Measurements from ENCODE around the gene CDON. TPM values are rescaled to one million over a fixed set of nuclear protein-coding genes. Genes with fewer than 3 reads are reported as not detected.
"Not testable (repeated sequence)": the region's sequence is repeated elsewhere in the genome, so short reads cannot be mapped to it uniquely, and the experiment has no call there.

CDON gene
- total RNA-seq, 2 donors from 2014 or later: 11.2 to 31.3 TPM

DNA sequence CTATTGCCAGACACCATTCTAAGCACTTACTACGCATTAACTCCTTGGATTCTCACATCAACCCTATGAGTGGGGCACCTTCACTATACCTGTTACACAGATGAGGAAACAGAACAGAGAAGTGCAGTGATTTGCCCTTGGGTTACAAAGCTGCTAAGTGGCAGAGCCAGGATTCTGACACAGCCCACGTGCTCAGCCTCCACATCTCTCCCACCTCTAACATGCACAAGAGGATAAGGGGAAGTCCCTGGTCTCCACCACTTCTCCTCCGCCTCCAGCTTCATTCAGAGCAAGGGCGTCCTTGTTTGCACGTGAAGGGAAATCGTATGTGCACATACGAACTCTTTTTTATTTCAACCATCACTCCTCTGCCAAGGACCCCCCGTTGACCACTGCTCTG lies 53.7 kb downstream of the CDON start:
- intact Hi-C loops (cut with DNase I): no loop called here
- DNase-seq (ENCODE audit: low spot score): no peak

DNA sequence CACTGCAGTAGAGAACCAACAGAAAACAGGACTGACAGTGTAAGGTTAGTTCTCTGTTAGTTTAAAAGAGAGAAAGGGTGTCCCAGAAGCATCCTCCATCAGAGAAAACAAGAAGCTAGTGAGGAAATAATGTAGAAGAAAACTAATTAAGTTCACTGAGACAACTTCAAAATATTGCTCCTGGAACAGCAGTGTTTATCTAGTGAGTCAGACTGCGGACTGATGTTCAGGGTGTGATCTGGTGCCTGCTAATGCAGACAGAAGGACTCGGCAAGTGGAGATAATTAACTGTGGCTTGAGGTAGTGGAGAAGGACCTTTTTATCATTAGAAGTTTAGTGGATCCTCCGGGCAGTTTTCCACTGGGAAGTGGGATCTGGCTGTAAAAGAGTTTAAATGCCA lies 55.4 kb downstream of the CDON start:
- no peak for DNase-seq (ENCODE audit: low spot score)
- intact Hi-C loops (cut with DNase I): no loop called here

DNA sequence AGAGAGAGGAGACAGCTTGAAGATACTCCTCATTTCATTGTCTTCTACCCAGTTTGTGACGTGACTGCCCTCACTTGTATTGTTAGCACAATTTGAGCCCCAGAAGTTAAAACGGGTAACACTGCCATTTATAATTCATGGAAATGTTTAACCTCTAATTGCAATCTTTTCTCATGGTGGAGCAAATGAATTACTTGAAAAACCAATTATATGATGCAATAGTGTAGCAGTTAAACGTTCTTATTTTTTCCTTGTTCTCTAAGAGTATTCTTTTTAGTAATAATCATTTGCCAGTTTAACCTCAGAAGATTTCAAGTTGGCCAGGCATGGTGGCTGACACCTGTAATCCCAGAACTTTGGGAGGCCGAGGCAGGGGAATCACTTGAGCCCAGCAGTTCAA lies 56.6 kb downstream of the CDON start:
- intact Hi-C loops (cut with DNase I): loop anchor here in 1 of 2 donors (1.0 kb wide), 1 partner anchor 19 kb away; no protein-coding TSS in a partner anchor

DNA sequence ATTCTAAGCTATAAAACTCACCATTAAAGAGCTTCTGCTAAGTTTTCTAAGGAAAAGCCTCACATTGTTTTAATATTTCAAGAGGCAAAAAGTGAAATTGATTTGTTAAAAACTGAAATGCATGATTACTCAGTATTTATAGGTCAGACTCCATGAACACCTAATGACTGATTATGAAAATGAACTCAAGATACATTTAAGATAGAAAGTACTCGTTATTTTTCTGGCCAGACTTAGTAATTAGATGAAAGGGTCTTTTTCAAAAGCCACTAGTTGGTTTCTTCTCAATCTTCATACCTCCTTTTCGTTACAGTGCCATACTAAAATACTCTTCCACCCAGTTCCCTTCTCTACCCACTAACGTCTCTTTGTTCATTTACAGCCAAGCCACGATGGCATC lies 60.5 kb downstream of the CDON start:
- DNase-seq (ENCODE audit: low spot score): no peak
- intact Hi-C loops (cut with DNase I): no loop called here

More for the DNA sequence above, 56.6 kb downstream of the CDON start:
- no peak for DNase-seq (ENCODE audit: low spot score)

DNA sequence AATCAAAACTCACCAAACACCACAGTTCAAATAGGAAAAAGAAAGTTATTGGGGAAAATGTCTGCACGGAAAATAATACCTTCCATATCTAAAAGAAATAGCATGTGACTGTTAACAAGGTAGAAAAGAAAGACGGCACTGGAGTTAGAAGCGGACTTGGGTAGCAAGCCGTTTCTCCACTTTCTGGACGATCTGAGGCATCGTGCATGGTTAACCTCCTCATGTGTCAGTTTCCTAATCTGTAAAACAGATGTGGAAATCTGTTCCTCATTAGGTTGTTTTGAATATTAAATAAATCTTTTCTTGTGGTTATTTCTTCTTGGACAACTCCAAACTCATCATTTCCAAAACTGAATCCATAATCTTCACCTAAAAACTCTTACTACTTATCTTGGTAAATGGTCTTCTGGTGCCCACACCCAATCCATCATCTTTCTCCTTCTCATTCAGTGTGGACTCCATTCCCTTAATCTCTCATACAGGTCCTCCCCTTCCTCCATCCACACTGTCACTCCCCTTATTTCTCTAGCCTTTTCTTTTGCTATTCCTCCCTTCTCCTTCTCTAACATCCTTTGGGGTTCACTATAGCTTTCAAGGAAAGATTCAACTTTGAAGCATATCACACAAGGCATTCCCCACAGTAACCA lies 63.3 kb downstream of the CDON start:
- intact Hi-C loops (cut with DNase I): no loop called here
- no peak for DNase-seq (ENCODE audit: low spot score)

DNA sequence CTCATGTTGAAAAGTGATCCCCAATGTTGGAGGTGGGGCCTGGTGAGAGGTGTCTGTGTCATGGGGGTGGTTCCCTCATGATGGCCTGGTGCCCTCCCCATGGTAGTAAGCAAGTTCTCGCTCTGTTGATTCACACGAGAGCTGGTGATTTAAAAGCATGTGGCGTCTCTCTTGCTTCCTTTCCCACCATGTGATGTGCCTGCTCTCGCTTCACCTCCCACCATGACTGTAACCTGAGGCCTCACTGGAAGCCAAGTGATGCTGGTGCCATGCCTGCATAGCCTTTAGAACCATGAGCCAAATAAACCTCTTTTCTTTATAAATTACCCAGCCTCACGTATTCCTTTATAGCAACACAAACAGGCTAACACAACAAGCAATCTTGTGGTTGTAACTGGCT lies 64.4 kb downstream of the CDON start:
- no peak for DNase-seq (ENCODE audit: low spot score)
- intact Hi-C loops (cut with DNase I): no loop called here

DNA sequence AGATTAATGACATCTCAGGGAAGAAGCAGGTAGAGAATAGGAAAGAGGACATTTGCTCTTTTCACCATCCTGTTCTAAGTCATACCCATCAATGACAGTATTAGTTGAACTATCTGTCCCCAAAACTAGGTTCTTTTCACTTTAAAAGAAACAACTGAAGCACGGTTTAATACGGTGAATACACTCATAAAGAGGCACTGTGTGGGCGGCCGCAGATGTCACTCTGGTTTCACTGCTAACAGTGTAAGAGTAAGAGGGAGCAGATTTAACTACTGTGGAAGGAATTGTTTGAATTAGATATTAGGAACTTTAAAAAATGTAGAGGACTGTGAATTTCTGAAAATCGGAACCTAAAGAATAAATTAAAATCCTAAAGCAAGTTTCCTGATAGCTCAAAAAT lies 67.4 kb downstream of the CDON start:
- DNase-seq (ENCODE audit: low spot score): no peak

DNA sequence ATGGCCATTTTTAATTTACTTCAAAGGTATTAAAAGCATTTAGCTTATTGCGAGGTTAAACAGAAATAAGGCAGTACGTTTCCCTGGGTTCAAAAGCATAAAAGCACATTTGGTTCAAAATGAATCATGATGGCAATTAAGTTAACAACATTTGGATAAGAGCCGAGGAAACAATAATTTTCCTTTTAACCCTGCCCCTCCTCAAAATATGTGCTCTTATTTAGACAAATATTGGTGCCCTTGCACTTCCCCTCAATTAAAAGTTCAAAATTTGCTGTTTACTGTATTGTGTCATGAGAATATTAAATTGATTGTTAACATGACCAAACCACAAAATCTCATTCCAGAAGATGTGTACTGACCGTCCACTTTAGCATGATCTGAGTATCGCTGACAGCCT lies 68.2 kb downstream of the CDON start:
- intact Hi-C loops (cut with DNase I): no loop called here
- no peak for DNase-seq (ENCODE audit: low spot score)

More for the DNA sequence above, 67.4 kb downstream of the CDON start:
- intact Hi-C loops (cut with DNase I): no loop called here

DNA sequence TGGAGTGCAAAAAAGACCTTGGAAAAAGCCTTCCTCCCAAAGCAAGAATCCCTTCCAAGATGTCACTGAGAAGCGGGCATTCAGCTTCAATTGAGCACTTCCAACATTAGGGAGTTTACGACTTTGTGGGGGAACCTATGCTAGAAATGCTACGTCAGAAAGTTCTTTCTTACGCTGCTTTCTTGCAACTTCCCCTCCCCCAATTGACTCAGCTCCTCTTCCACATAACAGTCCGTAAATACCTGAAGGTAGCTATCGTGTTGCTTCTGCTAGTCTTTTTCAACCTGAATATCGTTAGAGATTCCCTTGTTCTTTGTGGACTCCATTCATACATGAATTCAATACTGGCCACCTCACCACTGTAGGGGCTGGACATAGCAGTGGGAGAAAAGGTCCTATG lies 69.8 kb downstream of the CDON start:
- no peak for DNase-seq (ENCODE audit: low spot score)
- intact Hi-C loops (cut with DNase I): no loop called here

DNA sequence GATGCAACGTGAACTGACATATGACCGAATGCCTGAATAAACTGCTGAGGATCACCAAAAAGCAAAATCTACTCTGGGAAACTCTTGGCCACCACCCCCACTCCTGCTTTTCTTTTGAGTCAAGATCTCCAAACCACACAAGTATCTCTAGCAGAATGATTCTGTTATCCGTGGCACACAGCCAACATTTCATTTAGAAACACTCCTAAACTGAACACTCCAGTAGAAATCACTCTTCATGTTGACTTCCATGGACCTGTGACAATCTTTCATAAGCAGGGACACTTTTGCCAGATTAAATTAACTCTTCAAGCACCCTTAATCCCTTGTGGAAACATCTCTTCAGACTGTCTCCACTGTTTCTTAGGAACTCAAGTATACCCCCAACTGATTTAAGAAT lies 72.4 kb downstream of the CDON start:
- intact Hi-C loops (cut with DNase I): no loop called here
- DNase-seq (ENCODE audit: low spot score): no peak

DNA sequence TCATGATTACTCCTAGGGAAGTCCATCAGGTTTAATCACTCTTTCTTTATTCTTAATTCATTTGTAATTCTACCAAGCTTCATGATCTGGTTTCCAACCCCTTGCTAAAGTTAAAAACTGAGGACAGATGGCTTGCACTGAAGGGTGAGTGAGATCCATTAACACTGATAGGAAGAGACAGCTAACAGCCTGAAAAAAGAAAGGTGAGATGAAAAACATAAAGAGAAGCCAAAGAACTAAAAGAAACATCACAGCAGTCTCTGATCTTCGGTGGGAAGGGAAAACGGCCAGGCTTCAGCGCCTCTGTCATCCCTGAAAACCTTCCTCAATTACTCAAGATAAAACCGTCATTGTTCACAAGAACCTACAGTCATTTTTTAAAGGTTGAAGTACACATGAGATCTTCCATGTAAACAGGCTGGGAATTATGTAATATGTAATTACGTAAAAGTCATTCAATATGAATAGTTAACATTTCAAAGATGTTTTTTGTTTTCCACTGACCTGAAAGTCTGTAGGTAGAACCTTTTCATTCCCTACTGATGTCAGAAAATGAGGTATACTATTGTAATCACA lies 75.5 kb downstream of the CDON start:
- intact Hi-C loops (cut with DNase I): no loop called here
- no peak for DNase-seq (ENCODE audit: low spot score)

DNA sequence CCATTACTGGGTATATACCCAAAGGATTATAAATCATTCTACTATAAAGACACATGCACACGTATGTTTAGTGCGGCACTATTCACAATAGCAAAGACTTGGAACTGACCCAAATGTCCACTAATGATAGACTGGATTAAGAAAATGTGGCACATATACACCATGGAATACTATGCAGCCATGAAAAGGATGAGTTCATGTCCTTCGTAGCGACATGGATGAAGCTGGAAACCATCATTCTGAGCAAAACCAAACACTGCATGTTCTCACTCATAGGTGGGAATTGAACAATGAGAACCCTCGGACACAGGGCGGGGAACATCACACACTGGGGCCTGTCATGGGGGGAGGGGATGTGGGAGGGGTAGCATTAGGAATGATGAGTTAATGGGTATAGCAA lies 76.7 kb downstream of the CDON start:
- DNase-seq (ENCODE audit: low spot score); intact Hi-C loops (cut with DNase I): not testable (repeated sequence)

DNA sequence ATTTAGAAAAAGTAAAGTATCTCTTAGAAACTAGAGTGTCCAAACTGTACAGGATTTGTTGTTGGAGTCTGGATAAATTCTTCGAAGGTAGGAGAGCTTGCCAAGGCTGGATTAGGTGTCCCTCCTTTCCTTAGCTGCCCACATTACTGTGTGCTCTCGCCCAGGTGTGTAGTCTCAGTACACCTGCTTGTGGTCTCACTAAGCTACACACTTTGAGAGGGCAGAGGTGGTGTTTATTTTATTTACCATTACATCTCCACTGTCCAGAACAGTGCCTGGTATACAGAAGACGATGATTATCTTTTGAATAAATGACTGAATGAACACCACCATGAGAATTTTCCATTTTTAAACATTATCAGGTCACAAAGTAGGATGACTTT lies 80.3 kb downstream of the CDON start:
- DNase-seq (ENCODE audit: low spot score): no peak
- intact Hi-C loops (cut with DNase I): no loop called here

DNA sequence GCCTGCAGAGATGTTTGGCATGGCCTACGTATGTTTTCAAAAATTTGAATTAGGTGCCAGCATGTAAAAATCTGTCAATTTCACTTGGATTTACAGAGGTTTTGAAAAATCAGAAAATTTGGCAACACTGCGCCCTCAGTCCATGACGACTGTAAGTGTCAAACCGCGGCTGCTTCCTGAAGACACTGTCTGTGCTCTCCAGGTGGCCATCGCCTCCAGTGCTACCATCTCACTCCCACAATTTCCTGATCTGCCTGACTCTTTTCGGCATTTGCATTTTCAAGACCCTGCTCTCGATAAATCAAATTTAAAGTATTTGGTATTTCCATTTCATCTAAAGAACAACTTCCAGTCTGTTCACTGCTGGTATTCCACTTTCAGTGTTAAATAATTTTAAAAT lies 82.2 kb downstream of the CDON start:
- intact Hi-C loops (cut with DNase I): no loop called here
- no peak for DNase-seq (ENCODE audit: low spot score)

DNA sequence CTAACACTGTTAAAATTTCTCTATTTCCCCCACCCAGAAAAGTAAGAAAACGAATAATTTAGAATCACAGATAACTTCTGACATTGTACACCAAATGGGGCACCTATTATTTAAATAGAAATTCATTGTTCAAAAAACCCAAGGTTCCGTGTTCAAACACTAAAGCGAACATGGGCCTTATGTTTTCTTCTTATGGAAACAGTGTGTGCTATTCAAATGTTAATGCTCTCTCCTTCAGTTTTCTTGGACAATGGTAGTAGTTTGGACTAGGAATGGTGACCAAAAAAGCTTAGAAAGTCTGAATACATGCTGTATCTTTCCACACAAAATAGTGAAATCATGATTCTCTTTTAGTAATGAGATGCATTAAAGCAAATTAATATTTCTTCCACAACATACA lies 83.2 kb downstream of the CDON start:
- intact Hi-C loops (cut with DNase I): no loop called here

DNA sequence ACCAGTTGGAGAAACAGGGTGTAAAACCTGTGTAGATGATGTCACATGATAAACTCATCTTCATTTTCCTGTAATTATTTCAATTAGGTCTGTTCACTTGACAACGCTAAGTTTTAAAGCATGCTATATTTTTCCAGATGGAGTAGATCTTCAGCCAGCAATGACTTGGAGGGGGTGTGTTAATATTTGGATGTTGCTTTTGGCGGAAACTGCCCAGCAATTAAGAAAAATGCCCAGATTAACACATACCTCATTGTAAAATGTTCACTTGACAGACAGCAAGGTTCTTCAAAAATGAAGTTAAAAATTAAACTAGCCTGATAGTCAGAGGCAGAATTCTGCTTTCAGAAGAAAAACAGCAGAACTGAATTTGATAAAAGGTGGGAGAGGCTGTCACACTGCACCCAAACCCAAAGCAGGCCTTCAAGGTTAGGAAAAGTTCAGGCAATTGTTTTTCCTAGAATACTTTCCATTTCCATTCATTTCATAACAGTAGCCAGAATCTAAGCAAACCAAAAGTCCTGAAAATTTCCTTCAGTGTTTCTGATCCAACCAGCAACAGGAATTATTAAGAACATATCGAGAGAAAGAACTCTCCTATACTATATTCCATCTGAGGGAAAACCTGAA lies 83.8 kb downstream of the CDON start:
- intact Hi-C loops (cut with DNase I): no loop called here
- no peak for DNase-seq (ENCODE audit: low spot score)

More for the DNA sequence above, 83.2 kb downstream of the CDON start:
- no peak for DNase-seq (ENCODE audit: low spot score)

DNA sequence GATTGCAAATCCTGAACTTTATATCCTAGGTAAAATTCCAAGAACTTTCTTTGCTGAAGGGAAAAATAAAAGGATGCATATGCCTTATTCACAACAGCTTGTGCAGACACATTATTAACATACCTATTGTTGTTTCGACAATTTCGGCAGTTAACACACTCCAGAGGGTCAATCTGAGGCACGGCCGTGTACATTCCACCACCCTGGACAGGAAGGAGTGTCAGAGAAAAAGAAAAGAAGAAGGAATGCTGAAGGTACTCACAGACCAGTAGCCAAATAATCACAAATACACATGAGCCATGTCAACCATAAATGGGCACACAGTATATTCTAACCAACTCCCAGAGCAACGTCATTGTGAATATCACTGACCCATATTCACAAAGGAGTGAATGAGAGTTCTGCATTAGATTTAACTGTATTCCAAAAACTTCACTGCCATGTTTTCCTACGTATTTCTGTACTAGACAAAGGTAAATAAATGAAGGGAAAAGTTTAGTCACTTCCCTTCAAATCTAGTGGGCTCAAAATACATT lies 84.4 kb downstream of the CDON start:
- DNase-seq (ENCODE audit: low spot score): no peak
- intact Hi-C loops (cut with DNase I): no loop called here

DNA sequence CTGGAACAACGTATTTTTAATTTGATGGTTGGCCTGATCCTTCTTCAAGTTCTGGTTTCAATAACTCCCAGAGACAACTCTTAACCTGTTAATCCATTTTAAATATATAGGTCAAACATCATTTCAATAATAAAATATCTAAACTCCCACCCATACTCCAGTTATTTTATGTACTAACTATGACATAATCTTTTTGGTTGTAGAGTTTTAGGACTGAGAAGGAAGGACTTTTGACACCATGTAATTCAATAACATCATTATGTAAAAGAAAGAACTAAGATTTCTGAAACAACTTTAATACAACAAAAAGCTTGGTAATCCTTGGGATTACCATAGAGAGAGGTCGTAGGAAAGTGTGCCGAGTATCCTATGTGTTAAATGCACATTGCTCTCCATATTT lies 85.3 kb downstream of the CDON start:
- DNase-seq (ENCODE audit: low spot score): no peak
- intact Hi-C loops (cut with DNase I): no loop called here

DNA sequence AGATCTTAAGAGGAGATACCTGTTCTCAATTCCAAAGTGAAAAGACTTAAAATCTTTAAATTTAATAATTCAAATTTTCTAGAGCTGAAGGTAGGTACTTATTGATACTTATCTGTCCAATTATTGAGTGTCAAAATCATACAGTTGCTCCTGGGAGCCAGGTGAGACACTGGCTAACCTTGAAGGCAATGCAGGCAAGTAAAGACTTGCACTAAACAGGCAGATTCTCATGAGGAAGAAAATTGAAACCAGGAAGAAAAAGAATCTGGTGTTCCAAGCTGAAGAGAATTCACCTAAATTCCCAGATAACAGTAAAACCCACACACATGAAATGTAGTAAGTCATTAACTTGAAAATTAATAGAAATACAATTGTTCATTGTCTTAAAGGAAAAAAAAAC lies 86.5 kb downstream of the CDON start:
- intact Hi-C loops (cut with DNase I): no loop called here

DNA sequence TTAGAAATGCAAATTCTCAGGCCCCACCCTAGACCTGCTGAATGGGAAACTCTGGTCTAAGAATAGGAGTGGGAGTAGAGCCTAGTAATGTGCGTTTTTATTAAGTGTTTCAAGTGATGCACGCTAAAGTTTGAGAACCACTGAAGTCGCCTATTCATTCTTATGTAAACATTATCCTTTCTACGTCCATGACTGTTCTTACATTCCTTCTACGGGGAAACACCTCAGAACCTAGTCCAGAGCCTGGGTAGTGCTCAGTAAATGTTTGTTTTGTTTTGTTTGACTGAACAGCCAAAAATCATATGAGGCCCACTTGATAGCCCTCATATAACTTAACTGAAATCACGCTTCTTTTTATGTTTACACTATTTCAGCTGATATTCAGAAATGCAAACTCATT lies 87.0 kb downstream of the CDON start:
- DNase-seq (ENCODE audit: low spot score): no peak
- intact Hi-C loops (cut with DNase I): no loop called here

More for the DNA sequence above, 86.5 kb downstream of the CDON start:
- no peak for DNase-seq (ENCODE audit: low spot score)

DNA sequence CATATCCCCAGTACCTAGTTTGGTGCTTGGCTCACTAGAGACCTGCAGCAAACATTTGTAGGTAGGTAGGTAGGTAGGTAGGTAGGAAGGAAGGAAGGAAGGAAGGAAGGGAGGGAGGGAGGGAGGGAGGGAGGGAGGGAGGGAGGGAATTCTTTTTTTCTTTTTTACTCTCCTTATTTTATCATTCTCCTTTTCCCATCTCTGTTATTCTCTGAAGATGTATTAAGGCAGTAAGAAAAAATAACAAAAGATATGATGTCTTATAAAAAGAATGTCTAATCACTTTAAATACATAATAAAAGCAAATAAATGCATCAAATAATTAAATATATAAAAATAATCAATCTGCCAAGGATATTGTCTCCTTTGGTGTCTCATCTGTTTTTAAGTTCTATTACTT lies 88.4 kb downstream of the CDON start:
- DNase-seq (ENCODE audit: low spot score): no peak
- intact Hi-C loops (cut with DNase I): no loop called here
